Fibroblast of mammary gland (primary cell): ENCODE measurements around the gene DDX6.
A peak's percentile ranks its signal among the peaks of the same experiment; 100 is the strongest.
"Not testable (repeated sequence)": the region's sequence is repeated elsewhere in the genome, so short reads cannot be mapped to it uniquely, and the experiment has no call there.

Experiments used
- DNase-seq: peaks from one replicate; pipeline ENCODE4 v3.0.0-alpha.2; 2010; ENCODE audit warnings: low read depth
- H3K4me3 ChIP-seq: 2 replicates; pipeline ENCODE4 v1.5.1; 2011; ENCODE audit warnings: low read depth, mild to moderate bottlenecking, low read length, moderate library complexity; ENCODE audit not compliant: control insufficient read depth
- TF ChIP-seq, protein P1 (sequence below): conservative IDR thresholded peaks from 2 replicates; pipeline ENCODE4 v1.5.1; 2011; ENCODE audit warnings: low read depth, low read length, inconsistent platforms; ENCODE audit not compliant: control insufficient read depth, insufficient read depth

DDX6 gene

GRCh38 chr11:118820412-118821357 is 29.7 kb upstream of the DDX6 start:
- peak; percentile 19 for DNase-seq
- TF ChIP-seq, protein P1, sequence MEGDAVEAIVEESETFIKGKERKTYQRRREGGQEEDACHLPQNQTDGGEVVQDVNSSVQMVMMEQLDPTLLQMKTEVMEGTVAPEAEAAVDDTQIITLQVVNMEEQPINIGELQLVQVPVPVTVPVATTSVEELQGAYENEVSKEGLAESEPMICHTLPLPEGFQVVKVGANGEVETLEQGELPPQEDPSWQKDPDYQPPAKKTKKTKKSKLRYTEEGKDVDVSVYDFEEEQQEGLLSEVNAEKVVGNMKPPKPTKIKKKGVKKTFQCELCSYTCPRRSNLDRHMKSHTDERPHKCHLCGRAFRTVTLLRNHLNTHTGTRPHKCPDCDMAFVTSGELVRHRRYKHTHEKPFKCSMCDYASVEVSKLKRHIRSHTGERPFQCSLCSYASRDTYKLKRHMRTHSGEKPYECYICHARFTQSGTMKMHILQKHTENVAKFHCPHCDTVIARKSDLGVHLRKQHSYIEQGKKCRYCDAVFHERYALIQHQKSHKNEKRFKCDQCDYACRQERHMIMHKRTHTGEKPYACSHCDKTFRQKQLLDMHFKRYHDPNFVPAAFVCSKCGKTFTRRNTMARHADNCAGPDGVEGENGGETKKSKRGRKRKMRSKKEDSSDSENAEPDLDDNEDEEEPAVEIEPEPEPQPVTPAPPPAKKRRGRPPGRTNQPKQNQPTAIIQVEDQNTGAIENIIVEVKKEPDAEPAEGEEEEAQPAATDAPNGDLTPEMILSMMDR, result no peak
- no peak overlapping the region for H3K4me3 ChIP-seq

GRCh38 chr11:118820025-118820379 is 29.0 kb upstream of the DDX6 start:
- not testable (repeated sequence) for H3K4me3 ChIP-seq, DNase-seq

- H3K4me3 ChIP-seq, result no peak overlapping the region
- DNase-seq, result no peak
- TF ChIP-seq, protein P1, result no peak
Measured at GRCh38 chr11:118819334-118820024, 28.5 kb upstream of the DDX6 start.

DNA sequence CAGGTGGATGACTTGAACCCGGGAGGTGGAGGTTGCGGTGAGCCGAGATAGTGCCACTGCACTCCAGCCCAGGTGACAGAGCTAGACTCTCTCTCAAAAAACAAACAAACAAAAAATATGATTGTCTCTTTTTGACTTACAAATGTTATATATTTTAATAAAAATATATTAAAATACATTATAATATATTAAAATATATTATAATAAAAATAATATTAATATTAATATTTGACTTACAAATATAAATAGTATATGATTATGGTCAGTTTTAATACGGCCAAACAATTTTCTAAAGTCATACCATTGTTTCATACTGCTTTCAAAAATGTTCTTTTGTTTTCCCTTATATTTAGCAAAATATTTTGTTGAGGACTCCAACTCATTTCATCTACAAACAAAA is 27.2 kb upstream of the DDX6 start:
- TF ChIP-seq, protein P1, result no peak
- no peak for DNase-seq
- H3K4me3 ChIP-seq, result no peak overlapping the region

DNA sequence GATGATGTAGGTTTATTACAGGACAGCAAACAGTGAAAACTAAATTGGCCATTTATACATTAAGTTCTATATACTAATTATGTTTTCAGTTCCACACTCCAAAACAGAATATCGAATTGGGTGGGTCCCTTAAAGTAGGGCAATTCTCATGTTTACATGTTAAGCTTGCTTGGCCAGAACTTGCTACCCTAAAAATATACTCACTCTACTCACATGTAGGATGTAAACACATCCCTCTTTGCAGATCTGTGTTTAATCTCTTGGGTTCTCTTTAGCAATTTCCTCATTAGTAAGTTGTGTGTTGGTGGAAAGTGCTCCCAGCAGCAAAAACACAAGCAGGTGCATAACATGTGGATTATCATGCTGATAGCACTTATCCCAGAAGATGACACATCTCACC is 22.6 kb upstream of the DDX6 start:
- DNase-seq, result no peak
- TF ChIP-seq, protein P1, result no peak
- H3K4me3 ChIP-seq, result no peak overlapping the region

DNA sequence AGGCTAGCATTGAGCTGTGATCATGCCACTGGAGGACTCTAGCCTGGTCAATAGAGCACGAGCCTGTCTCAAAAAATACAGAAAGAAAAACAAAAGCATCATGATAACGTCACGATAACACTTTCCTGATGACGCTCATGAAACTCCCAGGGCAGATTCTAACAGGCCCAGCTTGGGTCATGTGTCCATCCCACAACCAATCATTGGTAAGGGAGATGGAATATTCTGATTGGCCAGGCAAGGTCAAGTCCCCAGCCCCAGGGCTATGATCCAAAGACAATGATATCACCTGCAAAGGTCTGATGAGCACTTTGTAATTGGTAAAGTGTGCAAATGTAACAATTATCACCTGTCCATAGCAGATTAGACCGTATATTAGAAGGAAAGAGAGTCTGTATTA is 21.5 kb upstream of the DDX6 start:
- DNase-seq, result no peak
- TF ChIP-seq, protein P1, result no peak
- H3K4me3 ChIP-seq, result no peak overlapping the region
